Lung (tissue), 12 donors: ENCODE measurements around the gene PROK1. TPM values are rescaled to one million over a fixed set of nuclear protein-coding genes. Genes with fewer than 3 reads are reported as not detected.

ENCODE experiments used
- ATAC-seq: fragments of 200-7000 bp; cut with Tn5 transposase; one replicate; pipeline ENCODE4 v1.9.1; 2020; ENCODE audit warnings: moderate number of reproducible peaks; ENCODE audit not compliant: insufficient read depth, low FRiP score
- DNase-seq, 3 donors: peaks; one replicate each; pipeline ENCODE4 v3.0.0-alpha.2; 2013 to 2017
- H3K27ac ChIP-seq, 2 donors: one replicate each; pipeline ENCODE4 v1.5.1; 2013; ENCODE audit warnings: mild to moderate bottlenecking in 2 of 2, moderate library complexity in 2 of 2, control low read depth in 1 of 2, inconsistent platforms in 1 of 2, low read depth in 1 of 2, low read length in 1 of 2
- H3K27me3 ChIP-seq, 3 donors: one replicate each; pipeline ENCODE4 v1.5.1; 2013; ENCODE audit warnings: low read length in 2 of 3; ENCODE audit not compliant: control insufficient read depth in 3 of 3, insufficient read depth in 3 of 3
- H3K36me3 ChIP-seq, 4 donors: one replicate each; pipeline ENCODE4 v1.5.1; 2013; ENCODE audit warnings: low read length in 4 of 4, mild to moderate bottlenecking in 1 of 4, moderate library complexity in 1 of 4; ENCODE audit not compliant: control insufficient read depth in 4 of 4, insufficient read depth in 4 of 4
- H3K4me1 ChIP-seq, 5 donors: one replicate each; pipeline ENCODE4 v1.5.1; 2013; ENCODE audit warnings: low read length in 5 of 5, mild to moderate bottlenecking in 2 of 5, moderate library complexity in 1 of 5; ENCODE audit not compliant: control insufficient read depth in 5 of 5, insufficient read depth in 5 of 5
- H3K4me3 ChIP-seq: one replicate; pipeline ENCODE4 v1.5.1; 2013; ENCODE audit warnings: mild to moderate bottlenecking, control low read depth, moderate library complexity
- H3K9ac ChIP-seq, 2 donors: one replicate each; pipeline ENCODE4 v1.5.1; 2013; ENCODE audit warnings: low read length in 2 of 2, control low read depth in 1 of 2; ENCODE audit not compliant: insufficient read depth in 1 of 2
- H3K9me3 ChIP-seq, 4 donors: one replicate each; pipeline ENCODE4 v1.5.1; 2013; ENCODE audit warnings: low read length in 3 of 4, mild to moderate bottlenecking in 1 of 4, moderate library complexity in 1 of 4; ENCODE audit not compliant: control insufficient read depth in 4 of 4, insufficient read depth in 3 of 4
- WGBS, 2 donors: extraction: QIAGEN DNeasy Blood & Tissue Kit; methylation state at CpG; one replicate each; pipeline ENCODE4 v1.1.7; 2013; 5-methylcytosine and 5-hydroxymethylcytosine counted together
- polyA plus RNA-seq, 2 donors: library from polyadenylated mRNA; stranded (reverse); fragments of 200-250 nt; gene quantifications; one replicate each; pipeline ENCODE4 v1.2.1, GENCODE V29; 2013
- total RNA-seq, 2 donors: library from RNA; depleted of rRNA in 1 of 2; stranded (reverse); fragments of >200 nt in 1 of 2; gene quantifications; one replicate each; pipeline ENCODE4 v1.2.1, GENCODE V29; 2014 to 2021
- TF ChIP-seq, protein P1 (sequence below): IDR thresholded peaks from 2 replicates; pipeline ENCODE4 v1.5.1; 2012; ENCODE audit warnings: mild to moderate bottlenecking; ENCODE audit errors: control extremely low read depth, extremely low read depth
- donor health status: control.
- donor health status: control.
- donor health status: Bipolar disorder and iron deficiency.
- donor health status: healthy.
- donor health status: DM: yes; HTN: yes; CAD: no.

Gene PROK1
- total and polyA plus RNA-seq, 4 donors = 0.05 to 0.22 TPM; not detected in 2

DNA sequence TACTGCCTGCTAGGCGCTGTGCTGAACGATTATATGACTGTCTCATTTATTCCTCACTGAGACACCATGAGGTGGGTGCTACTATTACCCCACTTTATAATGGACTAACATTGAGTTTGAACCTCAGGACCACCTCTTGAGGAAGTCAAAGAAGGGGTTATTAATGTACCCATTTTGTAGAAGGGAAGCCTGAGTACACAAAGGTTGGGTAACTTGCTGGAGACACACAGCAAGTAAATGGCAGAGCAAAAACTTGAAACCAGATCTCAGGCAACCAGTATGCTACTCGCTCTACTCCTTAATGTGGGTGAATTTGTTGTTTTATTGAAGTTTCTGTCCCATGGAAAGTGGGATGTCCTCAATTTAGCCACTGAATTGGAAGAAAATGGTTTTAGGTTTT is 37.9 kb downstream of the PROK1 start:
- H3K9me3 ChIP-seq = no peaks in the 10 kb centered on the region
- no peak for ATAC-seq
- TF ChIP-seq, protein P1, sequence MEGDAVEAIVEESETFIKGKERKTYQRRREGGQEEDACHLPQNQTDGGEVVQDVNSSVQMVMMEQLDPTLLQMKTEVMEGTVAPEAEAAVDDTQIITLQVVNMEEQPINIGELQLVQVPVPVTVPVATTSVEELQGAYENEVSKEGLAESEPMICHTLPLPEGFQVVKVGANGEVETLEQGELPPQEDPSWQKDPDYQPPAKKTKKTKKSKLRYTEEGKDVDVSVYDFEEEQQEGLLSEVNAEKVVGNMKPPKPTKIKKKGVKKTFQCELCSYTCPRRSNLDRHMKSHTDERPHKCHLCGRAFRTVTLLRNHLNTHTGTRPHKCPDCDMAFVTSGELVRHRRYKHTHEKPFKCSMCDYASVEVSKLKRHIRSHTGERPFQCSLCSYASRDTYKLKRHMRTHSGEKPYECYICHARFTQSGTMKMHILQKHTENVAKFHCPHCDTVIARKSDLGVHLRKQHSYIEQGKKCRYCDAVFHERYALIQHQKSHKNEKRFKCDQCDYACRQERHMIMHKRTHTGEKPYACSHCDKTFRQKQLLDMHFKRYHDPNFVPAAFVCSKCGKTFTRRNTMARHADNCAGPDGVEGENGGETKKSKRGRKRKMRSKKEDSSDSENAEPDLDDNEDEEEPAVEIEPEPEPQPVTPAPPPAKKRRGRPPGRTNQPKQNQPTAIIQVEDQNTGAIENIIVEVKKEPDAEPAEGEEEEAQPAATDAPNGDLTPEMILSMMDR = no peak
- H3K27ac ChIP-seq = no peak overlapping the region
- H3K27me3 ChIP-seq = no peaks in the 10 kb centered on the region
- H3K9ac ChIP-seq = no peak overlapping the region
- WGBS, 2 donors = 64 to 65% methylated on average over 3 of the region's 3 CpGs
- no peaks in the 10 kb centered on the region for H3K4me1 ChIP-seq
- DNase-seq = no peak
- H3K4me3 ChIP-seq = no peak overlapping the region
- no peaks in the 10 kb centered on the region for H3K36me3 ChIP-seq

- H3K9ac ChIP-seq = no peak overlapping the region
- ATAC-seq = no peak
- H3K27me3 ChIP-seq = no peaks in the 10 kb centered on the region
- H3K4me3 ChIP-seq = no peak overlapping the region
- H3K9me3 ChIP-seq = no peaks in the 10 kb centered on the region
- 88 to 95% methylated on average over 15 of the region's 15 CpGs for WGBS, 2 donors
- DNase-seq = no peak
- no peaks in the 10 kb centered on the region for H3K4me1 ChIP-seq
- TF ChIP-seq, protein P1 = no peak
- no peak overlapping the region for H3K27ac ChIP-seq
- H3K36me3 ChIP-seq = no peaks in the 10 kb centered on the region
Observed at GRCh38 chr1:110489406-110489805, 38.5 kb downstream of the PROK1 start.

DNA sequence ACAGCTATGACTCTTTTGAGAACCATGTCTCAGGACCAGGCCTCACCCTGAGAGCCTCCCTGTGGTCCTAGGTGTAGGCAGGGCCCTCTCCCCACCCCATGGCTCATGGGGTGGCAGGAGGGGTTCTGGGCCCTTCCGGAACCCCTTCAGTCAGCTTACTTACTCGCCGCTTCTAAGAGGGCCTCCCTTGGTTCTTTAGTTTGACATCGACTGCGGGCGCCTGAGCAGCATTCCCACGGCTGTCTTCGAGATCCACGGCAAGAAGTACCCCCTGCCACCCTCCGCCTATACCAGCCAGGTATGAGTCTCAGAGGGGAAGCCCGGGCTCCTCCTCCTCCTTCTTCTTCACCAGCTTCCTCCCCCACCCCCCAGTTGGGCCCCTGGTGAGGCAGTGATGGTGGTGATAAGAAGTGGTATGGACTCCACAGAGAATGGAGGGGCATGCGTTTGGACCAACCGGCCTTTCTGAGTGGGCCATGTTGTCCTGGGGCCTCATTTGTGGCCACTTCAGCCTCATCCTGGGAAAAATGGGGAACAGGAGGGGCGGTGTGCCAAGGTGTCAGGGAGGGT is 39.1 kb downstream of the PROK1 start:
- ATAC-seq (no peak), DNase-seq (no peak)
- H3K9me3 ChIP-seq = no peaks in the 10 kb centered on the region
- no peaks in the 10 kb centered on the region for H3K4me1 ChIP-seq
- TF ChIP-seq, protein P1 = no peak
- H3K27ac ChIP-seq = no peak overlapping the region
- no peak overlapping the region for H3K4me3 ChIP-seq
- WGBS, 2 donors = 79 to 83% methylated on average over 14 of the region's 14 CpGs
- no peaks in the 10 kb centered on the region for H3K36me3 ChIP-seq
- H3K27me3 ChIP-seq = no peaks in the 10 kb centered on the region
- peak overlapping the region in 1 of 2 donors; percentile 37 for H3K9ac ChIP-seq
